ENCODE measurements around the gene GRXCR2.
"Not testable (repeated sequence)": the region's sequence is repeated elsewhere in the genome, so short reads cannot be mapped to it uniquely, and the experiment has no call there.

GRXCR2 gene

GRCh38 chr5:145840458-145841132 is 32.2 kb downstream of the GRXCR2 start:
- DNase-seq (ENCODE audit: low read depth in 2 of 2, low spot score in 1 of 2): no peak

- DNase-seq (ENCODE audit: low read depth in 2 of 2, low spot score in 1 of 2): no peak
Observed at GRCh38 chr5:145838276-145838675, 34.5 kb downstream of the GRXCR2 start.

- DNase-seq (ENCODE audit: low read depth in 2 of 2, low spot score in 1 of 2): not testable (repeated sequence)
Observed at GRCh38 chr5:145836241-145836640, 36.6 kb downstream of the GRXCR2 start.

- DNase-seq (ENCODE audit: low read depth in 2 of 2, low spot score in 1 of 2): no peak
Observed at GRCh38 chr5:145835848-145836239, 37.0 kb downstream of the GRXCR2 start.

GRCh38 chr5:145834917-145835847 is 37.6 kb downstream of the GRXCR2 start, which contains the start of gene PRELID2:
Gene PRELID2 (minus strand): TSS chr5:145835342. CDS start chr5:145835251, 91 bp downstream.
- no peak for DNase-seq (ENCODE audit: low read depth in 2 of 2, low spot score in 1 of 2)

GRCh38 chr5:145834554-145834916 is 38.3 kb downstream of the GRXCR2 start:
- DNase-seq (ENCODE audit: low read depth in 2 of 2, low spot score in 1 of 2): no peak

- DNase-seq (ENCODE audit: low read depth in 2 of 2, low spot score in 1 of 2): no peak
Observed at GRCh38 chr5:145833631-145834200, 39.1 kb downstream of the GRXCR2 start.

GRCh38 chr5:145830594-145830993 is 42.2 kb downstream of the GRXCR2 start:
- no peak for DNase-seq (ENCODE audit: low read depth in 2 of 2, low spot score in 1 of 2)

- no peak for DNase-seq (ENCODE audit: low read depth in 2 of 2, low spot score in 1 of 2)
Observed at GRCh38 chr5:145829708-145830361, 43.0 kb downstream of the GRXCR2 start.

- DNase-seq (ENCODE audit: low read depth in 2 of 2, low spot score in 1 of 2): no peak
Observed at GRCh38 chr5:145826895-145827674, 45.7 kb downstream of the GRXCR2 start.

GRCh38 chr5:145825751-145826180 is 47.0 kb downstream of the GRXCR2 start:
- no peak for DNase-seq (ENCODE audit: low read depth in 2 of 2, low spot score in 1 of 2)

- no peak for DNase-seq (ENCODE audit: low read depth in 2 of 2, low spot score in 1 of 2)
Observed at GRCh38 chr5:145824040-145824439, 48.8 kb downstream of the GRXCR2 start.

GRCh38 chr5:145818604-145819003 is 54.2 kb downstream of the GRXCR2 start:
- no peak for DNase-seq (ENCODE audit: low read depth in 2 of 2, low spot score in 1 of 2)

- DNase-seq (ENCODE audit: low read depth in 2 of 2, low spot score in 1 of 2): no peak
Observed at GRCh38 chr5:145812877-145813276, 59.9 kb downstream of the GRXCR2 start.

- no peak for DNase-seq (ENCODE audit: low read depth in 2 of 2, low spot score in 1 of 2)
Observed at GRCh38 chr5:145811834-145812625, 60.8 kb downstream of the GRXCR2 start.
